Activated CD4-positive, alpha-beta T cell treated with anti-CD3 and anti-CD28 coated beads, Interleukin-2, amount 50 U/mL, for 16 hours (primary cell): ENCODE results near the gene FAM72C.
"Not testable (repeated sequence)": the region's sequence is repeated elsewhere in the genome, so short reads cannot be mapped to it uniquely, and the experiment has no call there.

Experiments
- DNase-seq: peaks from one replicate; pipeline ENCODE4 v3.0.0-alpha.2; 2020

Gene FAM72C

GRCh38 chr1:143971924-143972700 is at the start of gene FAM72C:
Gene FAM72C, minus strand, starts transcription at chr1:143971986. Its CDS starts 845 bp downstream, at chr1:143971141.
- DNase-seq = not testable (repeated sequence)

- DNase-seq = not testable (repeated sequence)
Measured at GRCh38 chr1:144020001-144020738, 48.4 kb upstream of the FAM72C start.

GRCh38 chr1:144019101-144019500 is 47.3 kb upstream of the FAM72C start:
- not testable (repeated sequence) for DNase-seq

- DNase-seq = not testable (repeated sequence)
Measured at GRCh38 chr1:144015180-144015966, 43.6 kb upstream of the FAM72C start.

- DNase-seq = not testable (repeated sequence)
Measured at GRCh38 chr1:144014528-144014927, 42.7 kb upstream of the FAM72C start.

GRCh38 chr1:144014121-144014520 is 42.3 kb upstream of the FAM72C start:
- DNase-seq = not testable (repeated sequence)

- DNase-seq = not testable (repeated sequence)
Measured at GRCh38 chr1:144012168-144012733, 40.5 kb upstream of the FAM72C start.

- not testable (repeated sequence) for DNase-seq
Measured at GRCh38 chr1:144009410-144009809, 37.6 kb upstream of the FAM72C start.

GRCh38 chr1:144004259-144004658 is 32.5 kb upstream of the FAM72C start:
- DNase-seq = not testable (repeated sequence)

GRCh38 chr1:144003306-144004029 is 31.7 kb upstream of the FAM72C start:
- DNase-seq = not testable (repeated sequence)

GRCh38 chr1:144002141-144002881 is 30.5 kb upstream of the FAM72C start:
- not testable (repeated sequence) for DNase-seq

- not testable (repeated sequence) for DNase-seq
Measured at GRCh38 chr1:144001077-144001476, 29.3 kb upstream of the FAM72C start.

GRCh38 chr1:143996020-143996419 is 24.2 kb upstream of the FAM72C start:
- DNase-seq = not testable (repeated sequence)

- not testable (repeated sequence) for DNase-seq
Measured at GRCh38 chr1:143993301-143993907, 21.6 kb upstream of the FAM72C start.

GRCh38 chr1:143990699-143991098 is 18.9 kb upstream of the FAM72C start:
- DNase-seq = not testable (repeated sequence)

GRCh38 chr1:143989719-143990118 is 17.9 kb upstream of the FAM72C start:
- not testable (repeated sequence) for DNase-seq

- not testable (repeated sequence) for DNase-seq
Measured at GRCh38 chr1:143989427-143989712, 17.6 kb upstream of the FAM72C start.

GRCh38 chr1:143988602-143989426 is 17.0 kb upstream of the FAM72C start:
- not testable (repeated sequence) for DNase-seq

- DNase-seq = not testable (repeated sequence)
Measured at GRCh38 chr1:143987868-143988267, 16.1 kb upstream of the FAM72C start.
